Nucleus accumbens (tissue), 56 donors: ENCODE measurements around the gene THYN1.
A peak's percentile ranks its signal among the peaks of the same experiment; 100 is the strongest.

Experiments
- DNase-seq, 56 donors: peaks; one replicate each; lab custom pipeline; 2025; lab: John Stamatoyannopoulos, UW

The THYN1 gene

GRCh38 chr11:134252346-134253187 lies 585 bp downstream of the THYN1 start:
- DNase-seq, result peak in 13 of 56 donors; percentile 9 to 66 (median 47)

DNA sequence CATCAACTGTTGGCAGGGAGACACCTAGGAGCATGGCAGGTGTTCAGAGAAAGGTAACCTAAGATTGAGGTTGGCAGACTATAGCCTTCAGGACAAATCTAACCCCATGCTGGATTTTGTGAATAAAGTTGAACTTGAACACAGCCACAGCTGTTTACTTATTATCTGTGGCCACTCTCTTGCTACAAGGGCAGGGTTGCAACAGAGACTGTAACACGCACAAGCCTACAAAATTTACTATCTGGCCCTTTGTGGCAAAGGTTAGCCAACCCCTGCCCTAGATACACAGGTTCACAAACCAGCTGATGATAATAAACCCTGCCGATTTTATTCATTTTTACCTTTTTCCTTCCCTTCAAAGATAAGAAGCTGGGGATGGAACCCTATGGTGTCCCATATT lies 2.5 kb downstream of the THYN1 start:
- DNase-seq, result no peak

- no peak for DNase-seq
Observed at GRCh38 chr11:134250246-134250645, 2.9 kb downstream of the THYN1 start.

- DNase-seq, result no peak
Observed at GRCh38 chr11:134248910-134249480, 4.2 kb downstream of the THYN1 start.

DNA sequence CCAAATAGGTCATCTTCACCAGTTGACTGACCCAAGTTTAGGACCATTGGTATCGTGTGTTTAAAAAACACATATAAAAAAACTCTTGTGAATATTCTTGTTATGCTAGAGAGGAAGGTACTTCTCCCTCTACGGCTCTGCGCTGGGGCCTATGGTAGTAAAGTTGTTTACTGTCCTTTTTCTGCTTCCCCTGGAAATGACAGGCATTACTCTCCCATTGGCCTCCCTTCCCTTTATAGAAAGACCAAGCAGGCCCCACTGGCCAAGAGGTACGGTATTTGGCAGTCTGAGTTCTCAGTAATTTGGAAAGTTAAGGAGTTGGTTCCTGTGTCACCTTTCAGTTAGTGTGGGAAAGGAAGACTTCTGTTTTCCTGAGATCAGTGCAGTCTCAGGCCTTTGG lies 6.5 kb downstream of the THYN1 start:
- no peak for DNase-seq

GRCh38 chr11:134246100-134246499 lies 7.1 kb downstream of the THYN1 start:
- DNase-seq, result no peak

GRCh38 chr11:134245434-134245833 lies 7.7 kb downstream of the THYN1 start:
- DNase-seq, result no peak

DNA sequence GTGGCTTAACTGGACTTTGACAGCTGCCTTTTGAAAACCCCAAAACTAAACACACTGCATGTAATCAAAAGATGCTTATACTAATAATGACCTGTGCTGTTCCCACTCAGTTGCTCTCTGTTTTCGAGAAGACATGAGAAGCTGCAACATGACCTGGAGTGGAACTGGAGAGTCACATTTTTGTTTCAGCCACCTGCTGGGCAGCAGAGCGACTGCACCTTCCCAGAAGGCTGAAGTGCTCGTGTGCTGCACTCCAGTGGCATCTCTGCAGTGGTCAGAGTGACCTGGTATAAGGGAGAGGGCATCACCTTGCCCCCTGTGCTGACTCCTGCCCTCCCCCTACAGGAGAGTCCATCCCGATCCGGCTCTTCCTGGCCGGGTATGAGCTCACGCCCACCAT lies 8.6 kb downstream of the THYN1 start:
- no peak for DNase-seq

DNA sequence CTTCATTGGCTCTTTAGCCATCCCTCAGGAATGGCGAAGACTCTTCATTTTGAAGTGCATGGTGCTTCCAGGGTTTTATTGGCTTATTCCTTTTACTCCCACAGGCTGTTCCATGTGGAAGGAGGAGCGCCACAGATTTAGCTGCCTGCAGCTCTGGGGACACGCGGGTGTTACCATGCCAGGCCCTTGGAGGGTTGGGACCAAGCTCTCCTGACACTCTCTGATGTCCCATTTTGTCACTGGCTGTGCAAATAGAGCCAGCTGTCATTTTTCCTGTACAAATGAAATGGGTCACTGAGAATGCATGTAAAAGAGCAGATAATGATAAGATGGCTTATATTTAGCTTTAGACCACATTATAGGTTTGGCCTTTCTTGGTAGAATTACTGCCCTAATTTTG lies 9.2 kb downstream of the THYN1 start:
- no peak for DNase-seq

- no peak for DNase-seq
Observed at GRCh38 chr11:134242376-134242775, 10.8 kb downstream of the THYN1 start.

DNA sequence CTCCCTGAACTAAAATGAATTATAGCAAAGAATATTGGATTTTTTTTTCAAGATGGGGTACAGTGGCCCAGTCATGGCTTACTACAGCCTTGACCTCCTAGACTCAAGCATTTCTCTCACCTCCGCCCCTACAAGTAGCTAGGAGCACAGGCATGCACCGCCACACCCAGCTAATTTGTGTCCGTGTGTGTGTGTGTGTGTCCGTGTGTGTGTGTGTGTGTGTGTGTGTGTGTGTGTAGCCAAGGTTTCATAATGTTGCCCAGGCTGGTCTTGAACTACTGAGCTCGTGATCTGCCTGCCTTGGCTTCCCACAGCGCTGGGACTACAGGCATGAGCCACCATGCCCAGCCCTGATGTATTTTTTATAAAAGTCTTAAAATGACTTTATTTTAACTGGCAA lies 12.6 kb downstream of the THYN1 start:
- no peak for DNase-seq

GRCh38 chr11:134238956-134239355 lies 14.2 kb downstream of the THYN1 start:
- DNase-seq, result no peak

GRCh38 chr11:134237557-134237922 lies 15.6 kb downstream of the THYN1 start:
- DNase-seq, result no peak

DNA sequence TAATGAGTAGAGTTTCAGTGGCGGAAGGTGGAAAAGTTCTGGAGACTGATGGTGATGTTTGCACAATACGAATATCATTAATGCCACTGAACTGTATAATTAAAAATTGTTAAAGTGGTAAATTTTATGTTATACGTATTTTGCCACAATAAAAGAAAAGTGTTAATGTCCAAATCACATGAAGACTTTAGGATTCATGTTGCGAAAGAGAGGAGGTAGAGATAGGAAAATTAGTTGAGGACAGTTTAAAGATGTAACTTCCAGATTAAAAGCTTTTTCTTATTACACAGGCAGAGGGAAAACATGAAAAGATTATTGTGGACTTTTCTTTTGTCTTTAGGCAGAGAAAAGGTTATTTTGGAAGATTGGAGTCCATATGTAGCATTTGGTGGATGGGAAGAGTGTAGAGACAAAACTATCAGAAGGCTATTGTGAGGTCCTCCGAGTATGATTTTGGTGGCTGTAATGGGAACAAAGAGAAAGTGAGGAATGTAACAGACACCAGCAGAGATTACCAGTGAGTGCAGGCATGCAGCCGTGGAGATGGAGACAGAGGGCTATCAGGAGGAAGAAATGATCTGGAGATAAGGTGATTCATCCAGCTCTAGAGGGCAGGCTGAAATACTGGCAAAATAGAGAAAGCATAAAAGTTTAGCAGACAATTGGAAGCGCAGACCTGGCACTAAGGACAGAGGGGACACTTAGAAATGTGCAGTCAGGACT lies 16.2 kb downstream of the THYN1 start:
- no peak for DNase-seq

DNA sequence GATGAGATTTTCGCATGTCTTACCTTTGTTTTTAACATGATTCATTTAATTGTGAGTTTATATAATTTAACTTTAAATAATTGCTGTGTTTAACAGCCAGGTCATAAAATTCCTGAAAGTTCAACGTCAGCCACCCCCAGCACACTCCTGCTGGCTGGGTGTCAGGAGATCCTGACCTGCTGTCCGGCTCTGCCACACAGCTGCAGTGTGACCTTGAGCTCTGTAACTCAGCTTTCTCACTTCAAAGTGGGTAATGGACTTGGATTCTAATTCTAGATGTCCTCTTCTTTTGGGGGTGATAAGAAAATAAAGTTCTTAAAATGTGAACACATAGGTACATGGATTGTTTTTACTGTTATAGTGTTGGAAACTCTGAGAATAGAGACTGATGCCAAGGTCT lies 17.8 kb downstream of the THYN1 start:
- no peak for DNase-seq

DNA sequence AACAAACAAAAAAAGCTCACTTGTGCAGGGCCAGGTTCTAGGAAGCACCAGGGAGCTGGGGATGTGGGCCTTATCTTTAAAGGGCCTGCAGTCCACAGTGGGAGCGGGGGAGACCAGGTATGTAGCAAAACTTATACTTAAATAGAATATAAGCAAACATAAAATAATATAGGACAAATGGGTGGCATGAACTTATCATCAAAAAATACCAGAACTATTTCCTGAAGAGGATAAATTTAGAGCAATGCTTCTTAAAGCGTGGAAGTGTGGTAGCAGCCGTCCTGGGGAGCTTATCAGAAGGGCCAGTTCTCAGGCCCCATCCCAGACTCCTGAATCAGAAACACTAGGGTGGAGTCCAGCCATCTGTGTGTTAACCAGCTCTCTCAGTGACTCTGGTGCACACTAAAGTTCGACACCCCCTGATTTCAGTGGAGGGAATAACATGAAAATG lies 19.4 kb downstream of the THYN1 start:
- DNase-seq, result no peak

- no peak for DNase-seq
Observed at GRCh38 chr11:134231958-134232659, 21.0 kb downstream of the THYN1 start.

GRCh38 chr11:134230339-134230738 lies 22.8 kb downstream of the THYN1 start:
- no peak for DNase-seq

GRCh38 chr11:134229126-134229790 lies 23.9 kb downstream of the THYN1 start:
- no peak for DNase-seq

DNA sequence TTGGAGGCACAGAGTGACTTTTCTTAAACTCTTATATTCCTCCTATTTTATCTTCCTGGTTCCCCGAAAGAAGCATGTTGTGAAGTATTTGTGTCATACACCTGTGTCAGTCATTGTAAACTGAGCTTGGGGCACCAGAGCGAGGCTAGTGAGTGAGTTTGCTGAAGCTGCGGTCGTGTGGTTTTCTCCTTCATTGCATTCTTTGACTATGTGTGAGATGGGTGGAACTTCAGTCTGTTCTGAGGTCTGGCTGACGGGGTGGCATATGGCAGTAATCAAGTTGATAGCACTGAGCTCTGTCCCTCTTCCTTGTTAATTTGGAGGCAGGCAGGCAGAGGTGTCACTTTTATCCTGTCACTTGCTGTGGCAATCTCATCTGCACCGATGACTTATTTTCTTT lies 24.5 kb downstream of the THYN1 start:
- DNase-seq, result no peak
